H9 (cell line): ENCODE measurements around the gene DNAJC5. TPM values are rescaled to one million over a fixed set of nuclear protein-coding genes. Genes with fewer than 3 reads are reported as not detected.

ENCODE experiments used
- DNase-seq: peaks from one replicate; pipeline ENCODE4 v3.0.0-alpha.2; 2017
- H2AFZ ChIP-seq: one replicate; pipeline ENCODE4 v1.6.1; 2013; ENCODE audit warnings: mild to moderate bottlenecking, low read length, control low read depth, moderate library complexity
- H2AK5ac ChIP-seq: 2 replicates; pipeline ENCODE4 v1.6.1; 2013; ENCODE audit warnings: low read length, control low read depth, mixed read lengths; ENCODE audit not compliant: insufficient read length
- H2BK120ac ChIP-seq: one replicate; pipeline ENCODE4 v1.6.1; 2013; ENCODE audit warnings: low read depth, mild to moderate bottlenecking, low read length, control low read depth, inconsistent platforms; ENCODE audit not compliant: poor library complexity, severe bottlenecking
- H2BK12ac ChIP-seq: 2 replicates; pipeline ENCODE4 v1.6.1; 2013; ENCODE audit warnings: low read length, control low read depth, mixed read lengths, low read depth; ENCODE audit not compliant: insufficient read length
- H2BK15ac ChIP-seq: 2 replicates; pipeline ENCODE4 v1.6.1; 2013; ENCODE audit warnings: low read depth, low read length, control low read depth
- H2BK20ac ChIP-seq: one replicate; pipeline ENCODE4 v1.6.1; 2013; ENCODE audit warnings: low read depth, mild to moderate bottlenecking, low read length, control low read depth, inconsistent platforms; ENCODE audit not compliant: poor library complexity, severe bottlenecking
- H2BK5ac ChIP-seq: 2 replicates; pipeline ENCODE4 v1.6.1; 2013; ENCODE audit warnings: low read length, control low read depth, mixed read lengths; ENCODE audit not compliant: insufficient read length
- H3K14ac ChIP-seq: 2 replicates; pipeline ENCODE4 v1.6.1; 2013; ENCODE audit warnings: low read length, control low read depth; ENCODE audit not compliant: insufficient read depth
- H3K18ac ChIP-seq: 2 replicates; pipeline ENCODE4 v1.6.1; 2013; ENCODE audit warnings: low read depth, mild to moderate bottlenecking, mixed read lengths, low read length, control low read depth; ENCODE audit not compliant: insufficient read length
- H3K23ac ChIP-seq: 2 replicates; pipeline ENCODE4 v1.6.1; 2013; ENCODE audit warnings: low read length, control low read depth, mixed read lengths, low read depth; ENCODE audit not compliant: insufficient read length
- H3K23me2 ChIP-seq: 2 replicates; pipeline ENCODE4 v1.6.1; 2013; ENCODE audit warnings: low read depth, mild to moderate bottlenecking, mixed read lengths, low read length, control low read depth; ENCODE audit not compliant: insufficient read length, poor library complexity, severe bottlenecking
- H3K27ac ChIP-seq: 2 replicates; pipeline ENCODE4 v1.5.1; 2013; ENCODE audit warnings: low read length, control low read depth, mixed read lengths, low read depth; ENCODE audit not compliant: insufficient read length
- H3K27me3 ChIP-seq: 2 replicates; pipeline ENCODE4 v1.6.1; 2013; ENCODE audit warnings: low read length, control low read depth, inconsistent platforms; ENCODE audit not compliant: insufficient read depth
- H3K4ac ChIP-seq: 2 replicates; pipeline ENCODE4 v1.6.1; 2013; ENCODE audit warnings: low read depth, mild to moderate bottlenecking, control low read depth, inconsistent platforms, low read length, moderate library complexity
- H3K4me1 ChIP-seq: 2 replicates; pipeline ENCODE4 v1.6.1; 2013; ENCODE audit warnings: low read length, control low read depth, inconsistent platforms; ENCODE audit not compliant: insufficient read depth
- H3K4me2 ChIP-seq: 2 replicates; pipeline ENCODE4 v1.6.1; 2013; ENCODE audit warnings: low read length, control low read depth, mixed read lengths; ENCODE audit not compliant: insufficient read length, insufficient read depth
- H3K56ac ChIP-seq: 2 replicates; pipeline ENCODE4 v1.6.1; 2013; ENCODE audit warnings: low read depth, mild to moderate bottlenecking, mixed read lengths, low read length, control low read depth; ENCODE audit not compliant: insufficient read length
- H3K79me1 ChIP-seq: 2 replicates; pipeline ENCODE4 v1.6.1; 2013; ENCODE audit warnings: low read depth, mild to moderate bottlenecking, moderate library complexity, low read length, control low read depth, inconsistent platforms; ENCODE audit not compliant: insufficient read depth, poor library complexity, severe bottlenecking
- H3K79me2 ChIP-seq: 2 replicates; pipeline ENCODE4 v1.6.1; 2013; ENCODE audit warnings: low read length, control low read depth, inconsistent platforms; ENCODE audit not compliant: insufficient read depth
- H3K9ac ChIP-seq: 2 replicates; pipeline ENCODE4 v1.6.1; 2013; ENCODE audit warnings: low read length, control low read depth, mixed read lengths; ENCODE audit not compliant: insufficient read length; ENCODE audit errors: extremely low read depth
- H3K9me3 ChIP-seq: one replicate; pipeline ENCODE4 v1.6.1; 2013; ENCODE audit warnings: low read depth, low read length, inconsistent platforms; ENCODE audit not compliant: control insufficient read depth
- H3T11ph ChIP-seq: one replicate; pipeline ENCODE4 v1.6.1; 2013; ENCODE audit warnings: mild to moderate bottlenecking, low read length, control low read depth, inconsistent platforms
- H4K20me1 ChIP-seq: one replicate; pipeline ENCODE4 v1.6.1; 2013; ENCODE audit not compliant: control insufficient read depth, insufficient read length, insufficient read depth
- H4K5ac ChIP-seq: 2 replicates; pipeline ENCODE4 v1.6.1; 2013; ENCODE audit warnings: low read depth, mild to moderate bottlenecking, mixed read lengths, low read length, control low read depth; ENCODE audit not compliant: insufficient read length
- H4K8ac ChIP-seq: replicated peaks from 2 replicates; pipeline ENCODE4 v1.6.1; 2013; ENCODE audit warnings: low read length, control low read depth, mixed read lengths, low read depth; ENCODE audit not compliant: insufficient read length
- H4K91ac ChIP-seq: 2 replicates; pipeline ENCODE4 v1.6.1; 2013; ENCODE audit warnings: low read depth, mild to moderate bottlenecking, moderate library complexity, mixed read lengths, low read length, control low read depth; ENCODE audit not compliant: insufficient read length
- H3K27ac Mint-ChIP-seq, 3 experiments: 2 replicates in 2 of 3; 3 replicates in 1 of 3; pipeline ENCODE4 v1.8.0; 2020 to 2021; ENCODE audit warnings: mixed read lengths in 3 of 3, mild to moderate bottlenecking in 1 of 3, moderate library complexity in 1 of 3
- H3K27me3 Mint-ChIP-seq: 2 replicates; pipeline ENCODE4 v1.8.0; 2021; ENCODE audit warnings: low read depth, mild to moderate bottlenecking, moderate library complexity, mixed read lengths
- H3K36me3 Mint-ChIP-seq, 3 experiments: 2 replicates in 2 of 3; 3 replicates in 1 of 3; pipeline ENCODE4 v1.8.0; 2020 to 2021; ENCODE audit warnings: low read depth in 3 of 3, mixed read lengths in 3 of 3; ENCODE audit not compliant: insufficient read depth in 1 of 3
- H3K4me1 Mint-ChIP-seq, 2 experiments: 2 replicates each; pipeline ENCODE4 v1.8.0; 2020; ENCODE audit warnings: mixed read lengths in 2 of 2
- H3K4me3 Mint-ChIP-seq, 2 experiments: 2 replicates in 1 of 2; 3 replicates in 1 of 2; pipeline ENCODE4 v1.8.0; 2020 to 2021; ENCODE audit warnings: mild to moderate bottlenecking in 2 of 2, mixed read lengths in 2 of 2, moderate library complexity in 1 of 2
- H3K9me3 Mint-ChIP-seq, 2 experiments: 2 replicates in 1 of 2; 3 replicates in 1 of 2; pipeline ENCODE4 v1.8.0; 2020; ENCODE audit warnings: mild to moderate bottlenecking in 2 of 2, mixed read lengths in 2 of 2, moderate library complexity in 1 of 2
- WGBS: extraction: QIAGEN DNeasy Blood & Tissue Kit; methylation state at CpG from one replicate; pipeline ENCODE4 v1.1.7; 2013; ENCODE audit warnings: missing lambda C conversion rate, low lambda C conversion rate, mixed read lengths; ENCODE audit not compliant: insufficient read length; ENCODE audit errors: extremely low coverage; 5-methylcytosine and 5-hydroxymethylcytosine counted together
- total RNA-seq: library from RNA; stranded (reverse); gene quantifications from 2 replicates; pipeline ENCODE4 v1.2.1, GENCODE V29; 2021
- TF ChIP-seq, protein P1 (sequence below): fragments of 200-600 bp; sonication (generic); conservative IDR thresholded peaks from 3 replicates; pipeline ENCODE4 v1.8.0; 2021; ENCODE audit warnings: antibody characterized with exemption, mild to moderate bottlenecking

DNAJC5 gene
- total RNA-seq, 1 experiment from 2014 or later: 43.0 TPM

DNA sequence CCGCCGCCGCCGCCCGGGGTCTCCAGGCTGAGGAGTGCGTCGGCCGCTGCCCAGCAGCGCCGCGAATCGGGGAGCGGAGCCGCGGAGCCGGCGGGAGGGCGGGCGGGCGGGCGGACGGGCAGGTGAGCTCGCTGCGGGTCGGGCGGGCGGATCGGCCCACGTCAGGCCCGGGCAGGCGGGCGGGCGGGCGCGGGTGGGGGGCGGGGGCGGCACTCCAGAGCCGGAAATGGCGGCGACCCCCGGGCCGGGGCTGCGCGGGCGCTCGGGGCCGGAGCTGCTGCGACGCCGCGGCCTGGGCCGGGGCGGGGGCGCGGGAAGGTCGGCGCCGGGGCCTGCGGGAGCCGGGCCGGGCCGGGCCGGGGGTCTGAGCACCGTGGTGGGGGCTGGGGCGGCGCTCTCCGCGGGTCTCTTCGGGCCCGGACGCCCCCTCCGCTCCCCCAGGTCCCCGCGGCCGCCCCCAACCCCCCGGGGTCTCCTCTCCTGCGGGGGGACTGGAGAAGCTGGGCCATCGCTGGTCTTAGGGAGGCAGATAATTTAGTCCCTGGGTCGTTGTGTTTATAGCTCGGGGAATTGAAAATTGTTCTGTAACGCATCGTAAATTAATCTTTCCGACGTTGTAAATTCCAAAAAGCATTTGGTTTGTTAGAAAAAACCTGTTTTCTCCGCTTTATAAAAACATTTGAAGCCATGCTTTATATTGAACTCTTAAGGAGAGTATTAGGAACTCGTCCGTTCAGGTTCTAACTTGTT is 451 bp downstream of the DNAJC5 start:
- no peak overlapping the region for H4K8ac ChIP-seq
- H3K14ac ChIP-seq: no peak overlapping the region
- H2BK12ac ChIP-seq: no peak overlapping the region
- H3K23ac ChIP-seq: no peak overlapping the region
- H3K56ac ChIP-seq: no peak overlapping the region
- no CpG with 5 or more reads among the region's 87 CpGs for WGBS
- H3K23me2 ChIP-seq: peaks cover 6% of the 10 kb centered on the region
- H3K9ac ChIP-seq: peak overlapping the region; percentile 46
- no peak overlapping the region for H2BK120ac ChIP-seq
- no peak overlapping the region for H2AFZ ChIP-seq
- TF ChIP-seq, protein P1, sequence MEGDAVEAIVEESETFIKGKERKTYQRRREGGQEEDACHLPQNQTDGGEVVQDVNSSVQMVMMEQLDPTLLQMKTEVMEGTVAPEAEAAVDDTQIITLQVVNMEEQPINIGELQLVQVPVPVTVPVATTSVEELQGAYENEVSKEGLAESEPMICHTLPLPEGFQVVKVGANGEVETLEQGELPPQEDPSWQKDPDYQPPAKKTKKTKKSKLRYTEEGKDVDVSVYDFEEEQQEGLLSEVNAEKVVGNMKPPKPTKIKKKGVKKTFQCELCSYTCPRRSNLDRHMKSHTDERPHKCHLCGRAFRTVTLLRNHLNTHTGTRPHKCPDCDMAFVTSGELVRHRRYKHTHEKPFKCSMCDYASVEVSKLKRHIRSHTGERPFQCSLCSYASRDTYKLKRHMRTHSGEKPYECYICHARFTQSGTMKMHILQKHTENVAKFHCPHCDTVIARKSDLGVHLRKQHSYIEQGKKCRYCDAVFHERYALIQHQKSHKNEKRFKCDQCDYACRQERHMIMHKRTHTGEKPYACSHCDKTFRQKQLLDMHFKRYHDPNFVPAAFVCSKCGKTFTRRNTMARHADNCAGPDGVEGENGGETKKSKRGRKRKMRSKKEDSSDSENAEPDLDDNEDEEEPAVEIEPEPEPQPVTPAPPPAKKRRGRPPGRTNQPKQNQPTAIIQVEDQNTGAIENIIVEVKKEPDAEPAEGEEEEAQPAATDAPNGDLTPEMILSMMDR: no peak
- peaks cover 11% of the 10 kb centered on the region; the same call in 1 of the 2 replicates for H3K79me2 ChIP-seq
- H3K9me3 ChIP-seq: no peaks in the 10 kb centered on the region
- DNase-seq: no peak
- Mint-ChIP-seq H3K9me3 (no peaks in the 10 kb centered on the region), H3K27me3 (no peaks in the 10 kb centered on the region), H3K36me3 (peaks cover 0 to 18% (median 10%) of the 10 kb centered on the region in 3 experiments; a peak in 4 of 7 replicates), H3K4me3 (peak overlapping the region; percentile 75 to 89), H3K27ac (peak overlapping the region in 1 of 3 experiments; percentile 66; a peak in 1 of 7 replicates), H3K4me1 (peaks cover 16 to 17% of the 10 kb centered on the region in 2 experiments)
- no peak overlapping the region for H2AK5ac ChIP-seq
- no peaks in the 10 kb centered on the region for H3K27me3 ChIP-seq
- no peak overlapping the region for H2BK20ac ChIP-seq
- H4K5ac ChIP-seq: no peak overlapping the region
- no peak overlapping the region for H3K18ac ChIP-seq
- H2BK5ac ChIP-seq: no peak overlapping the region
- no peak overlapping the region for H3K4ac ChIP-seq
- no peak overlapping the region for H3T11ph ChIP-seq
- no peaks in the 10 kb centered on the region for H4K20me1 ChIP-seq
- no peak overlapping the region for H2BK15ac ChIP-seq
- peak overlapping the region; percentile 66 for H3K4me2 ChIP-seq
- H4K91ac ChIP-seq: no peak overlapping the region
- 0 out of 2 replicates have a peak, but pooled peaks cover 2% of the 10 kb centered on the region for H3K4me1 ChIP-seq
- H3K27ac ChIP-seq: no peak overlapping the region
- H3K79me1 ChIP-seq: no peaks in the 10 kb centered on the region
